ENCODE data around the gene TPSG1.
"Not testable (repeated sequence)": the region's sequence is repeated elsewhere in the genome, so short reads cannot be mapped to it uniquely, and the experiment has no call there.

Gene TPSG1

DNA sequence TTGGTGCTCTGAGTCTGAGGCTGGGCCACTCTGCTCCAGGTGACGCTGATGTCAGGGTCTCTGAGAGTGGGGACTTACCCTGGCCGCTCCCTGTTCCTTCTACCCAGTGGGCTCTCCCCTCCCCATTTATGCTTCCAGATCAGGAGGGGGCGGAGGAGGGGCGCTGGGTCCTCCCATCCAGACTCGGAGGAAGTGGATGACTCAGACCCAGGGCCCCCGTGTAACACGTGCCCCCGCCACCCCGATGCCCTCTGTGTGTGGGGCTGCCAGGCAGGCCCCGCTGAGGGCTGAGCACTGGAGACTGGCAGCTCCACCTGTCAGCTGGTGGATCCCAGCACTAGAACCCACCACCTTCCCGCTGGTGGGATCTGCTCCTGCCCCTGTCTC lies 5.0 kb upstream of the TPSG1 start, which contains the start of gene TPSB2:
Gene TPSB2 (minus strand): TSS at position 101 of the 387 bp plus-strand sequence. CDS start 233 bp downstream, outside the sequence.
- not testable (repeated sequence) for DNase-seq

DNA sequence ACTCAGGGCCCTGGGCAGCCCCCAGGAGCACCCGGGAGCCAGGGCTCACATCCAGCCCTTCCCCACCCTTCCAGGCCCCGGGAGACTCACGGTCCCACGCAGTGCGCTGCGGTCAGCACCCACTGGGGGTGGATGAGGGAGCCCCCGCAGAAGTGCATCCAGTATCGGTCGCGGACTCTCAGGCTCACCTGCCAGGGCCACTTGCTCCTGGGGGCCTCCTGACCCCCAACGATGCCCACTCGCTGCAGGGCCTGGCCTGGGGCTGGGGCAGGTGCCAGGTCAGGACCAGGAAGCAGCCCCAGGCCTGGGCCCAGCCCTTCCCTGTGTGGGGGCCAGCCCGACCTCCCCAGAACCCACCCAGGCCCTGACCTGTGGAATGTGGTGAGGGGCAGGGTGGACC lies 4.4 kb upstream of the TPSG1 start:
- not testable (repeated sequence) for DNase-seq

DNA sequence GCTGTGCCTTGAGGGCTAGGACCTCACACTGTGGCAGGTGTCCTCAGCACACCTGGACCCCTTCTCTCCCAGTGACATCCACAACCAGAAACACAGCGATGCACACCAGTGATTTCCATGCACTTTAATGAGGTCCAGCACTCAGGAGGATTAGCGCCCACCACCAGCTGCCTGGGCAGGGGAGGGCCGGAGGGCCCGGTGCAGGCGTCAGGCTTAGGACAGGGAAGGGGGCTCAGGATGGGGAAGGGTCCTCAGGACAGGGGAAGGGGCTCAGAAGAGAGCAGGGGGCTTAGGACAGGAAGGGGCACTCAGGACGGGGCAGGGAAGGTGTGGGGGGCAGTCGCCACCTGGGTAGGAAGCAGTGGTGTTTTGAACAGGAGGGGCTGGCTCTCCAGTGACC lies 3.2 kb upstream of the TPSG1 start:
- DNase-seq: not testable (repeated sequence)

DNA sequence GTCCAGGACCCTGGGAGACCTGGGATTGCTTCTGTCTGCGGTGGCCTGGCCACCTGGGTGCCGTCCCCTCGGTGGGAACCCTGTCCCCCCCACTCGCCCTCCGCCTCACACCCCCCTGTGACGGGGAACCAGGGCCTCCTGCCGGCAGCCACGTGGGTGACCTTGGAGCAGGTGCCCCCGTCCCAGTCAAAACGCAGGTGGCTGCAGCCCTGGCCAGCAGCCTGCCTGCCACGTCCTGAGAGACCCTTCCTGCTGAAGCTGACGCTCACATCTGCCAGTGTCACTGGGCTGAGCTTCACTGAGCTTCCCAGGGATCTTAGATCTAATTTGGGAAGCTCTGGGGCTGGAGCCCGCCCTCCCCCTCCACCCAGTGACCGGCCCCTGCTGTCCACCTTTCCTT lies 1.6 kb upstream of the TPSG1 start:
- not testable (repeated sequence) for DNase-seq

DNA sequence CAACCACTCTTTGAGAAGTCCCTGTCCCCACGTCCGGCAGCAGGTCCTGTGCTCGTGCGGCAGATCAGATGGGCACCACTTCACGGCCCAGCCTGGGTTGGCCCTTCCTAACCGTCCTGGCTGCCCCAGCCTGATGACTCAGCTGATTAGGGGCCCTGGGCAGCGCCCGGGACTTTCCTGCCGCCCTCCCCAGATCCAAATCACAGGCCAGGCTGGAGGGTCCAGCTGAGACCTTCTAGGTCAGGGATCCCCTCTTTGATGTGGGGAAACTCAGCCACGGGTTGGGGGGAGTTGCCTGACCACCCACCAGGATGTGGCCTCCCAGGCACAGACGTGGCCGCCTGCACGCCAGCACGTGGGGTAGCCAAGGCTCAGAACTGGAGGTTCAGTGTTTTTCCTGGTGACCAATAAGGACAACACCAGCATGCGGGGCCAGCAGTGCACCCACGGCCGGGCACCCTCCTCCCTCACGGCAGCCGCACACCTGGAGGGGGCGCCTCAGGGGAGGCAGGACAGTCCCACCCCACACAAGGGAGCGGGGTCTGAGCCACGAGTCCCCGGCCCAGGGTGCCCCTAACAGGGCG lies 752 bp upstream of the TPSG1 start:
- DNase-seq: not testable (repeated sequence)

DNA sequence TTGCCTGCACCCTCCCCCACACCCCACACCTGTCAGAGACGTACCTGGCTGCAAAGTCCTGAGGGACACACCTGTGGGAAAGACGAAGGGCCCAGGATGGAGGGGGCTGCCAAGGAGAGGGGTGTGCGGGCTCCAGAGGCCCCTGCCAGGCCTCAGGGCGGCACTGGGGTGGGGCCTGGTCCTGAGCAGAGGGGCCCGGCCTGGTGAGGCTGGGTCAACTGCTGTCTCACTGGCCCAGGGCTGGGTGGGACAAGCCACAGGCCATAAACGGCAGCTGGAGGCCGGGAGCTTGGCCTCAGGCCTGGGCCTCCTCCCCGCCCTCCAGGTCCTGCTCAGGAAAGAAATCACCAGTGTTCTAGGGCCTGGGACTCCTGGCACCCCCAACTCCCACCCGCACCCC lies 510 bp downstream of the TPSG1 start:
- DNase-seq: no peak

DNA sequence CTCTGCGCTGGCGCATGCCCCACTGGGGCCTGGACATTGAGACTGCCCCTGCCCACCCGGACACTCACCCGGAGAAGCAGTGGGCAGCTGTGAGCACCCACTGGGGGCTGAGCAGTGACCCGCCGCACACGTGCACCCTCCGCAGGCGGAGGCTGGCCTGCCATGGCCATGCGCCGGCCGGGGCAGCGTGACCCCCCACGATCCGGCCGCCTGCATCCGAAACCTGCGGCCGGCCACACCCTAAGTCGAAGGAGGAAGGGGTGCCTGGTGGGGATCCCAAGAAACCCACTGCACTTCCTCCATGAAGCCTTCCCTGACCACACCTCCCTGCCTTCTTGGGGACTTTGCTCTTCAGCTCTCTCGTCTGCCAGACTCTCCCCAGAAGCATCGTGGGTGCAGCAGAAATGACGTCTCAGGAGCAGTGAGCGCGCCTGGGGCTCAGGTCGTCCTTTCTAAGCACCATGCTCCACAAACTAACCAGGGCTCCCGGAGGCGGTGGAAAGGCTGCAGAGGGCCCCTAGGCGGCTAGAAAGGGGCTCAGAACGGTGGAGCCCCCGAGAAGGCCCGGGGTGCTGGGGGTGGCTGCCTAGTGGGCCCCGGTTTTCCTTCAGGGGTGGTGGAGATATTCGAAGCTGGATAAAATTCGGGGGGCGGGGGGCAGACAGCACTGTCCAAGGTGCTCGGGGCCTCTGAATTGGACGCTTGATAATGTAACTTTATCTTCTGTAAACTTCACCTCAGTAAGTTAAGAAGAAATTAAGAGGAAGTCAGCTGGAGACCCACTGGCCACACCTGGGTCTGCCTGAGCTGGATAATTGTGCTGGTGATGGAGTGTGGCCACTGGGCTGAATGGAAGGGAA lies 1.5 kb downstream of the TPSG1 start:
- DNase-seq: no peak

DNA sequence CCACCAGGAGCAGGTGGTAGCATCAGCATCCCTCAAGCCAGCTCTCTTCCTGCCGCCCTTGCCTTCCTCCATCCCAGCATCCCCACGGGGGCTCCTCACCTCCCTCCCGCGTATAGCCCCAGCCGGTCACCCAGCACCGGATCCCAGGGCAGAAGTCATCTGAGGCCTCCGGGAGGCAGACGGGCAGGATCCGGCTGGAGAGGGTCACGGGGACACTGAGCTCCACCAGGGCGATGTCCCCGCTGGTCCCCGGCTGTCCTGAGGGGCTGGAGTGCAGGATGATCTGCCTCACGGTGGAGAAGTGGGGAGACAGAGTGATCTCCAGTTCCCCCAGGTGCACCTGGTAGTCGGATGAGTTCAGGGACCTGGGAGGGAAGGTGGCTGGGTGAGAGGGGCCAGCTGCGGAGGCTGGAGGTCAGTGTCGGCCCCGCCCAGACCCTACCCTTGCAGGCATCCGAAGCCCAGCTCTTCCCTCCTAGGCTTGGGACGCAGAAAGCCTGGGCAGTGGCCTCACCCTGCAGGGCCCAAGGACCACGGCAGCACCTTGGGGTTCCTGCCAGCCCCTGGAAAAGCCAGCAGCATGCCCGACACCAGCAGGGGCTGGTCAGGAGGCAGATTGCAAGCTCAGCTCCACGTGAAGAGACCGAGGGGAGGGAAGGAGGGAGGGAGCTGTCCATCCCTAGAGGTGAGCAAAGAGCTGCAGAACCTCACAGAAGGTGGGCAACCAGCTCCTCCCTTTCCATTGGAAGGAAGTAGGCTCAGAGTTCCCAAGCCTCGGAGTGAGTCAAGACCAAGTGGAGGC lies 2.3 kb downstream of the TPSG1 start:
- no peak for DNase-seq

DNA sequence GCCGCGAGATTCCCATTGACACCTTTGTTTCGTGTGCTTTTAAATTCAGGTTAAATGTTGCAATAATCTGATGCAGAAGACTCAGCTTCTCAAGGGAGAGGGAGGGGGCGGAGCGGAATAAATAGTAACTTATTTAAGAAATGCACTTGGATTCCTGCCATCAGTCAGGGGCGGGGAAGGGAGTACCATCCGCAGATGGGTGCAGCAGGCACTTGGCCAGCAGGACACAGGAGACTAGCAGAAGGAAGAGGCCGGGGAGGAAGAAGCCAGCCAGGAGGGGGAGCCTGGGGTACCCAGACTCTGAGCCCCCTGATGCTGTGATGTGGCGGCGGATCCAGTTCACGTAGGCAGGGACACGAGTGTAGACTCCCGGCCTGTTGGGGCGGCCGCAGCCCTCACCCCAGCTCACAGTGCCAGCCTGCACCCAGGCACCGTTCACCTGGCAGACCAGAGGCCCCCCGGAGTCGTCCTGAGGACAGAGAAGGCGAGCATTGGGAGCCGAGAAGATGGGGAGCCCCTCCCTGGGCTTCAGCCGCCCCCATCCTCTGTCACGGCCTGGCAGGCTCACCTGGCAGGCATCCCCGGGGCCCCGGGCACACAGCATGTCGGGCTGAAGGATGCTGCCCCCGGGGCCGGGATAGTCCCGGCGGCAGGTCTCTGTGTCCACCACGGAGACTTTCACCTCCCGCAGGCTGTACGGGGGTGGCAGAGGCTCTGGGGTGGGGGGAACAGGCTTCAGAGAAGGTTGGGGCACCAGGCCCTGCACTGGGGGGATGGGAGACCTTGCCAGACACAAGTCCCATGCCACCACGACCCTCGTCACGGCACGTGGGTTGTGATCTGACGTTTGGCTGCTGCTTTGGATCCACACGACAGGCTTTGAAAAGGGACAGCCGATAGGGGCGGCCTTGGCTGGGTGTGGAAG lies 3.2 kb downstream of the TPSG1 start:
- DNase-seq: no peak

DNA sequence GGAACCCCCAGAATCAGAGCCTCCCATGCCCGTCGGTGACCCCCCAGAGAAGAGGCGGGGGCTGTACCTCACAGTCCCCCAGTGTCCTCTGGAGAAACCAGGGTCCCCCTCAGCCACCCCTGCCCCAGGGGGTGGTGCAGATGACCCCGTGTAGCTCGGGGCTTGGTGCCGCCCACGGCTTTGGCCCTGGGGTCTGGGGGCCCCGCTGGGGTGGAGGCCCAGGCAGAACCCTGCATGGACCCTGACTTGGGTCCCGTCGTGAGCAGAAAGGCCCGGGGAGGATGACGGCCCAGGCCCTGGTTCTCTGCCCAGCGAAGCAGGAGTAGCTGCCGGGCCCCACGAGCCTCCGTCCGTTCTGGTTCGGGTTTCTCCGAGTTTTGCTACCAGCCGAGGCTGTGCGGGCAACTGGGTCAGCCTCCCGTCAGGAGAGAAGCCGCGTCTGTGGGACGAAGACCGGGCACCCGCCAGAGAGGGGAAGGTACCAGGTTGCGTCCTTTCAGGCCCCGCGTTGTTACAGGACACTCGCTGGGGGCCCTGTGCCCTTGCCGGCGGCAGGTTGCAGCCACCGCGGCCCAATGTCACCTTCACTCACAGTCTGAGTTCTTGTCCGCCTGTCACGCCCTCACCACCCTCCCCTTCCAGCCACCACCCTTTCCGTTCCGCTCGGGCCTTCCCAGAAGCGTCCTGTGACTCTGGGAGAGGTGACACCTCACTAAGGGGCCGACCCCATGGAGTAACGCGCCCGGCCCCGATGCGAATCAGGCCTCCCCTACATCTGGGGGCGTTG lies 4.0 kb downstream of the TPSG1 start:
- no peak for DNase-seq

DNA sequence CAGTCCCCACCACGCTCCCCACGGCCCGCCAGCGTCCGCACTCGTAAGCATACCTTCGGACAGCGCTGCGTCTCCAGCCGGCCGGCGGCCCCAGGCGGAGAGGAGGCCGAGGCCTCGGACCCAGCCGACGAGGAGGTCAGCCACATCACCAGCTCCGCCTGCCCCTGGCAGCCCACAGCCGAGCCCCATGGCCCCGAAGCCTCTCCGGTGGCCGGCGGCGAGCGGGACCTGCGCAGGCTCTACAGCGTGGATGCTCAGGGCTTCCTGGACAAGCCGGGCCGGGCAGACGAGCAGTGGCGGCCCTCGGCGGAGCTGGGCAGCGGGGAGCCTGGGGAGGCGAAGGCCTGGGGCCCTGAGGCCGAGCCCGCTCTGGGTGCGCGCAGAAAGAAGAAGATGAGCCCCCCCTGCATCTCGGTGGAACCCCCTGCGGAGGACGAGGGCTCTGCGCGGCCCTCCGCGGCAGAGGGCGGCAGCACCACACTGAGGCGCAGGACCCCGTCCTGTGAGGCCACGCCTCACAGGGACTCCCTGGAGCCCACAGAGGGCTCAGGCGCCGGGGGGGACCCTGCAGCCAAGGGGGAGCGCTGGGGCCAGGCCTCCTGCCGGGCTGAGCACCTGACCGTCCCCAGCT lies 4.9 kb downstream of the TPSG1 start:
- DNase-seq: no peak

DNA sequence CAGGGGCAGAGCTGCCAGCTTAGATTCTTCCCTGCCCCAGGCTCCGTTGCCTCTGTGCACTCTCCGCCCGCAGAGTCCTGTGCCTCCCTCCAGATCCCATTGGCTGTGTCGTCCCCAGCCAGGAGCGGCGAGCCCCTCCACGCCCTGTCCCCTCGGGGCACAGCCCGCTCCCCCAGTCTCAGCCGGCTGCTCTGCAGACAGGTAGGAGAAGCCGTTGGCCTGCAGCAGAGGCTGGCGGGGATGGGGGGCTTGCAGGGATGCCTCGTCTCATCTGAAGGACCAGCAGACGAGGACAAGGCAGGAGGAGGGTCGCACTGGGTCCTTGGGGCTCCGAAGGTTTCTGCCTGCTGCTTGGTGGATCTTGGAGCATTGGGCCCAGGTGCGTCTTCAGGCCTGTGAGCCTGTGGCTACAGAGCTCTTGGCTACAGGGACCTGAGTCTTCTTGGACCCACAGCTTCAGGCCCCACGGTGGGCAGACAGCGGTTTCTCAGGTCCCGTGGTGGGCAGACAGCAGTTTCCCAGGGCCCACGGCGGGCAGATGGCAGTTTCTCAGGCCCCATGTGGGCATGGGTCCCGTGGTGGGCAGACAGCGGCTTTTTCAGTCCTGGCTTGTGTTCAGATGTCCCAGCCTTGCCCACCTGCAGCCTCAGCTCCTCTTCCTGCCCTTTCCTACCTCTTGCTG lies 6.0 kb downstream of the TPSG1 start:
- DNase-seq: no peak

DNA sequence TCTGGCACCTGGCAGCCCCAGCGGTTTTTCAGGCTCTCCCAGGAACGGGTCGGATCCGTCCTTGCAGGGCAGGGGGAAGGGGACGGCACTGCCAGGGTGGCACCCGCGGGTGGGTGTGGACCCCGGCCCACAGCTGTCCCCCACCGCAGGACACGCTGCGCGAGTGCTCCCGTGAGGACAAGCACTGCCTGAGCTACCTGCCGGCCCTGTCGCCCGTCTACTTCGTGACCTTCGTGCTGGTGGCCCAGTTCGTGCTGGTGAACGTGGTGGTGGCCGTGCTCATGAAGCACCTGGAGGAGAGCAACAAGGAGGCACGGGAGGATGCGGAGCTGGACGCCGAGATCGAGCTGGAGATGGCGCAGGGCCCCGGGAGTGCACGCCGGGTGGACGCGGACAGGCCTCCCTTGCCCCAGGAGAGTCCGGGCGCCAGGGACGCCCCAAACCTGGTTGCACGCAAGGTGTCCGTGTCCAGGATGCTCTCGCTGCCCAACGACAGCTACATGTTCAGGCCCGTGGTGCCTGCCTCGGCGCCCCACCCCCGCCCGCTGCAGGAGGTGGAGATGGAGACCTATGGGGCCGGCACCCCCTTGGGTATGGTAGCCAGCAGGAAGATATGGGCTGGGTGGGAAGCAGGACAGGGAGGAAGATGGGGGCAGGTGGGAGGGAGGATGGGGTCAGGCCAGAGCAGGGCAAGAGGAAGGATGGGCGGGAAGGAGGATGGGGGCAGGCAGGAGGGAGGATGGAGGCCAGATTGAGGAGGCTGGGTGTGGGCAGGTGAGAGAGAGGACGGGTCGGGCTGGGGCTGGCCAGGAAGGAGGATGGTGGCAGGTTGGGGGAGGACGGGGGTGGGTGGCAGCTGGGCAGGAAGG lies 6.8 kb downstream of the TPSG1 start:
- DNase-seq: no peak

DNA sequence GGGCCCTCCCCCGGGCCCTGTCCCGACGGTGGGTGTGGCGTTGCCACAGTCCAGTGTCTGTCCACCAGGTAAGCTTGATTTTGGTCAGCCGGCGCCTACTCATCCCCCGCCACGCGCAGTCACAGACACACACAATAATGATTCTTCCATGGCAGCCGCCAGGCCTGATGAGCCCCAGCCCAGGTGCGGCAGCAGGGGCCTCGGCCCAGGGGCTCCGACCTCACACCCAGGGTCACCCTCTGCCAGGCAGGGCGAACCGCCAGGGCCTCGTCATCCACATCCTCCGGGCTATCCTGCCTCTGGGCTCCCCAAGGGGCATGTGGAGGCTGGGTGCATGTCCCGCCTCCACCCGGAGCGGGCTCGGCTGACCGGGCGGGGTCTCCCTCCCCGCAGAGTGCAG lies 7.5 kb downstream of the TPSG1 start:
- no peak for DNase-seq

DNA sequence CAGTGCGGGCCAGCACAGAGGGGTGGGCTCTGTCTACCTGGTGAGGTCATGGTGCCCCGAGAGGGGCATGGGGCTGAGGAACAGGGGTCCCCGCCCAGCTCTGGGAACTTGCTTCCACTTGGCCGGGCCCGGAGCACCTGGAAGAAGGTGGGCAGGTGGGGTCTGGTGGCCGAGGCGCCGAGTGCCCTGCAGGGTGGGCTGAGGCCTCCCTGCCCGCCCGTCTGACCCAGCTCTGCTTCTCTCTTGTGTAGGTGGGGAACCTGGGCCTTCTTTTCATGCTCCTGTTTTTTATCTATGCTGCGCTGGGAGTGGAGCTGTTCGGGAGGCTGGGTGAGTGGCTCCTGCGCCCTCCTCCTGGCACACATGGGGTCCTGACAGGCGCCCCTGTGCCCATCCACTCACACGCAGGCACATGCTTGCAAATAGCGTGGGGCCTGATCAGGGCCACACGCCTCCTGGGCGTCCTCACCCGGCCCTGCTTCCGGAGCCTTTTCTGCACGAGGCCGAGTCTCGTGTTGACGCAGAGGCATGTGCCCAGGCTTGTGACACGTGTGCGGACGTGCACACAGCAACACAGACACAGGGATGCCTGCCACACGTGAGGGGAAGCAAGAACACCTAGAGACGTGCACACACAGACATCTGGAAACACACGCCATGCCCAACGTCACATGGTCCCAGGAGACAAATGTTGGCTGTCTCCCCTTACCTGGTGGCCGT lies 8.2 kb downstream of the TPSG1 start:
- DNase-seq: no peak

DNA sequence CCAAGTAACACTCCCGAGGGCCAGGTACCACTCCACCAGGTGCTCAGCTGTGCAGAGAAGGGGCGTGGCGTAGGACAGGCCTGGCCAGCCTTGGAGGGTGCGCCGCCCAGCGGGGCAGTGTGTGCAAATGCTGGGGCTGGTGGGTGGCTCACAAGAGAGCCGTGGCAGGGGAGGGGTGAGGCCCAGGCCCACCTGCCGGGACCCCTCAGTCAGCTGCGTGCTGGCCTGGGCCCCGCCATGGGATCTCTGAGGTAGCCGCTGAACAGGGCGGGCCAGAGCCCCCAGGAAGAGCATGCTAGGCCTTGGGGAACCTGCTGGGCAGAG lies 8.8 kb downstream of the TPSG1 start:
- no peak for DNase-seq

DNA sequence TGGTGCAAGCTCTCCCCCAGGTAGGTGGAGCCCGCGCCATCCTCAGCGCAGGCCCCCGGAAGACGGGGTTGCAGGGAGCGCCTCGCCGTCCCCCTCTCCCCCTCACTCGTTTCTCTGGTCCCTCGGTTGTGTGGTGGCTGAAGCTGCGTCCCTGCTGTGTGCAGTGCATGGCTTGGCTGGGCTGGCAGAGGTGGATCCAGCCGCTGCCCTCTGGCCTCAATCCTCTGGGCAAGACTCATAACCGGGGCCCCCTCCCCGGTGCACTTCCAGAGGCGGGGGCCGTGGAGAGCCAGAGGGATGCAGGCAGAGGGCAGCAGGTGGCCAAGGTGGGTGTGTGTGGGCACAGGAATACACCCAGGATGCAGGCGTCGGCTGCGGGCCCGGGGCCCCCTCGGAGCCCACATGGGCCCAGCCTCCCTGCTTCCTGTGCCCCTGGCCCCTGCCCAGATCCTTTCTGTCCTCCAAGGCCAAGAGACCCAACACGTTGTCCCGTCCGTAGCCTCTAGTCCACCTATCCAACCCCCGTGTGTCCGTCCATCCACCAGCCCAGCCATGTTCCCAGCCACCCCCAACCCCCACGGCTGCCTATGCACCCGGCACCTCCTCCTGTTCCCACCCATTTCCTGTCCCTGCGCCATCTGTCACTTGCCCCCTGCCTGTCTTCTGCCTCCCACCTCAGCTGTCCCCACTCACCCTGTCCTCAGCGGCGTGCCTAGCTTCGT lies 9.3 kb downstream of the TPSG1 start:
- DNase-seq: no peak

DNA sequence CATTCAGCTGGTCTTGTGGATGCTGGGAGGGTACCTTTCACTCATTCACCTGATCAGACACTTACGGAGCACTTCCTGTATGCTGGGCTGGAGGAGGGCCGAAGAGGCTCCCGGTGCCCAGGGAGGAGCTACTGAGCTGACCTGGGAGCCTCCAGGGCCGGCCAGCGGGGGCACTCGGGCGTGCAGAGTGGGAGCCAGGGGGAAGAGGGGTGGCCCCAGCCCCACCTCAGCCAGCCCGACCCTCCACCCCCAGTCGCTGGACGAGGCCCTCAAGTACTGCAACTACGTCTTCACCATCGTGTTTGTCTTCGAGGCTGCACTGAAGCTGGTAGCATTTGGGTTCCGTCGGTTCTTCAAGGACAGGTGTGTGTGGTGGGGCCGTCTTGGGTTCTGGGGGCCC lies 10.3 kb downstream of the TPSG1 start:
- DNase-seq: no peak

All from HCEC 1CT (cell line).